Epidermal melanocyte (primary cell): Measurements from ENCODE around the gene SPIC.
"Not testable (repeated sequence)": the region's sequence is repeated elsewhere in the genome, so short reads cannot be mapped to it uniquely, and the experiment has no call there.

Experiments
- DNase-seq: peaks from one replicate; pipeline ENCODE4 v3.0.0; 2011; ENCODE audit warnings: low spot score; ENCODE audit not compliant: insufficient read length

The SPIC gene

DNA sequence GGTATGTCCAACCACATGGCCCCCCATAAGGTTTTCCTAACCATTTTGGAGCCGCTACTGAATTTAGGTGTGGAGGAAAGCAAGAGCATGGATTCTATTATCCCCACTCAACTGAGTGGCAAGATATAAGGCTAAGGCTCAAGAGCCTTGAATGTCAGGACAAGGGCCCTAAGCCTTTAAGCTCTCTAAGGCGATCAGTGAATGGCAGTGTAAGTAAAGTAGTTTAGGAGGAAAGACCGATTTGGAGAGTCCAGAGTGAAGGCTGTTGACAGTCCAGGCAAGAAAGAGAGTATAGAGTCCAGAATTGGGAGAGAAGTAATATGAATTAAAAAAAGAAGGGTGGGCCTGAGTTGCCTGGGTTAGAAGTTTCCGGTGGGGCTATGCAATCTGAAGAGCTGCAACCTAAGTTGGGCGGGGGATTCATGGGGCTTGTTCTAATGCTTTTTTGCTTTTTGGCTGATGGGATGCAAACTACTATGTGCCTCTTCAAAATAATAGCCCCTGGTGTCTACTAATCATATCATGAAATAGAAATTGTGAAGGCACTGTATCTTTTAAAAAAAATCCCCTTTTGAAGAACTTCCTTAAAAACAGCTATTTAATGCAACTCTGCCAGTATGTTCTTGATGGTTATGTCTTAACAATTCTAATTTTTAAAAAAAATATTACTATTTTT, at the start of gene SPIC:
Gene SPIC (plus strand): TSS at position 626 of the 676 bp plus-strand sequence. CDS start 1,569 bp downstream, outside the sequence.
- no peak for DNase-seq

DNA sequence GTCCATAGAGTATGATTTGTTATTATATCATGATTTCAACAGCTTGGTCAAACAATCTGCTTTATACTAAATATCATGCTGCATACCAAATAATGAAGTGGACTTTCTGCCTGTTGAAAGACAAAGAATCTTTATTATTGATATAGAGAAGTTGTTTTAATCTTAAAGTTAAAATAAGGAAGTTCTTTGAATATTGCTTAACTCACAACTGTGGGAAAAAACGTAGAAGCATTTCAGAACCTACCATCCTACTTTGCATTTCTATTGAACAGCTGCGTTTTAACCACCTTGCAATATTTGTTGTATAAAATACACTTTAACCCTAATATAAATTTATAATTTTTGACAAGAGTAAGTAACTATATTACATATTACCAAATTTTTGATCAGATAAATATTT, 44.7 kb upstream of the SPIC start:
- no peak for DNase-seq

DNA sequence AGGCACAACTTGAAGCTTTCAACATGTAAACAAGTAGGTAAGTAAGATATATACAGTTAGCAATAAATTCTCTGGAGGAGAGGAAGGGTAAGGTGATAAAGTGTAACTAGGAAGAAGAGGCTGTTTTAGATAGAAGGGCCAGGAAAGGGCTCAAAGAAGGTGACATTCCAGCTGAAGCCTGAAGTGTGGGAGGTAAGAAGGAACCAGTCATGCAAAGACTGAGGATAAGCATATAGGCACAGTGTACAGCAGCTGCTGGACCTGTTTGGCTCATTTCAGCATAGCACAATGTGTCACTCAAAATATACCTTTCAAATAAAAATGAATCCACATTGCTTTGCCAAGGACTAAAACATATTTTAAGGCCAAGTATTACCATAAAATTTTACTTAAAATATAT, 39.0 kb upstream of the SPIC start:
- no peak for DNase-seq

DNA sequence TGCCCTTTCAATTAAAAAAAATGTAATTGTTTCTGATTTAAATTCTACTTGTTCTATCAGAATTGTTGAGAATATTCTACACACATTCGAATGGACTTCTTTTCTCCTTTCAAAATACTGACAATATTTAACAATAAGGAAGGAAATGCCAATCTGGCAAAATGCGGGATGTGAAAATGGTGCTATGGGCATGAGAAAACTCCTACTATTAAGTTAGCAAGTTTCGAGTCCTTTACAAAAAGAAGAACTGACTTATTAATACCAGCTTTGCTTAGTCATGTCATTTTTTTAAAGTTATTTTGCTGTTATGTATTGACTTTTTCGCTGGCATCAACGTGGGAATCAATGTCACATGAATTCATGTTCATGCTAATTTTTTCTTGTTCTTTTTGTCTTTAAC, 35.9 kb upstream of the SPIC start:
- no peak for DNase-seq

DNA sequence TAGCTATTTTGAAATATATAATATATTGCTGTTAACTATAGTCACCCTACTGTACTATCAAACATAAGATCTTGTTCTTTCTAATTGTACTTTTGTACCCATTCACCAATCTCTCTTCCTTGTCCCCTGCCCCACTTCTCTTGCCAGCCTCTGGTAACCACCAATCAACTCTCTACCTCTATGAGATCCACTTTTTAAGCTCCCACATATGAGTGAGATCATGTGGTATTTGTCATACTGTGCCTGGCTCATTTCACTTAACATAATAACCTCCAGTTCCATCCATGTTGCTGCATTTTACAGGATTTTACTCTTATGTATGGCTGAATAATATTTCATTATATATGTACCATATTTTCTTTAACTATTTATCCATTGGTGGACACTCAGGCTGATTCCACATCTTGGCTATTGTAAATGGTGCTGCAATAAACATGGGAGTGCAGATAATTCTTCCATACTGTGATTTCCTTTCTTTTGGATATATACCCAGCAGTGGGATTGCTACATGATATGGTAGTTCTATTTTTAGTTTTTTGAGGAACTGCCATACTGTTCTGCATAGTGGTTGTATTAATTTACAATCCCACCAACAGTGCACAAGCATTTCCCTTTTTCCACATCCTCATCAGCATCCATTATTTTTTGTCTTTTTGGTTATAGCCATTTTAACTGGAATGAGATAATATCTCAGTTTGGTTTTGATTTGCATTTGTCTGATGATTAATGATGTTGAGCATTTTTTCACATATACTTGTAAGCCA, 33.5 kb upstream of the SPIC start:
- DNase-seq: no peak

DNA sequence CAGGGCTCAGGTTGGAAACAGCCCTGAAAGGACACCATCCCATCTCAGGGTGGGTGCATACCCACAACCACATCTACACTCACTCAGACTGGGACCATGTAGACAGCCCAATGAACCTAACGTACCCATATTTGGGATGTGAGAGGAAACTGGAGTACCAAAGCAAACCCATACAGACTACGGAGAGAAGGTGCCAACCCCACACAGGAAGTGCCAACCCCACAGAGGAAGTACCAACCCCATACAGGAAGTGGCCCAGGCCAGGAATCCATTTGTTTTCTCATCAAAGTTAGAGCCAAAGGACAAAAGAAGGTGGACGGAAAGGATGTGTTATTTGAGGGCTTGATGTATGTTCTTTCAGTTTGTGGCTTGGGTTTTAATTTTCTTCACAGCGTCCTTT, 19.5 kb upstream of the SPIC start:
- no peak for DNase-seq

DNA sequence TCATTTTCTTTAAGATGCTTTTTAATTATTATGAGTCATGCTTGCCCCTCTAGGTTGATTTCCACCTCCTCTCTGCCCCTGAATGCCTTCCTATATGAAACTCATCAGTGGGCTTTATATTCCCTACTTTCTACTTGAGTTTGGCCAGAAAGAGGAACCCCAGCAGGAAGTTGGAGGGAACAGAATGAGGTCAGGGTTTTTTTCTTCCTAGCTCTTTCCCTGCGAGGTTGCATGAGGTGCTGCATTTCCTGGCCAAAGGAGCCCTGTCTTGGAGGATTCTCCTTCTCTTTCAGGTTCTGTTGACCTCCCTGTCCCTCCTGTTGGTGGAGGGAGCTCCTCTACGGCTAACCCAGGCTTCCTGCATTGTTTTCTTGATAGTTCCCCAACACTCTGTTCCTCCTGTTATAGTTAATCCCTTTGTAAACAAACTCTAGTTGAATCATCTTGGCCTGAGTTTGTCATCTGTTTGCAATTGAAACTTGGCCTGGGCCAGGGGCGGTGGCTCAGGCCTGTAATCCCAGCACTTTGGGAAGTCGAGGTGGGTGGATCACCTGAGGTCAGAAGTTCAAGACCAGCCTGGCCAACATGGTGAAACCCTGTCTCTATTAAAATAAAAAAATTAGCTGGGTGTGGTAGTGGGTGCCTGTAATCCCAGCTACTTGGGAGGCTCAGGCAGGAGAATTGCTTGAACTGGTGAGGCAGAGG, 15.3 kb upstream of the SPIC start:
- no peak for DNase-seq

DNA sequence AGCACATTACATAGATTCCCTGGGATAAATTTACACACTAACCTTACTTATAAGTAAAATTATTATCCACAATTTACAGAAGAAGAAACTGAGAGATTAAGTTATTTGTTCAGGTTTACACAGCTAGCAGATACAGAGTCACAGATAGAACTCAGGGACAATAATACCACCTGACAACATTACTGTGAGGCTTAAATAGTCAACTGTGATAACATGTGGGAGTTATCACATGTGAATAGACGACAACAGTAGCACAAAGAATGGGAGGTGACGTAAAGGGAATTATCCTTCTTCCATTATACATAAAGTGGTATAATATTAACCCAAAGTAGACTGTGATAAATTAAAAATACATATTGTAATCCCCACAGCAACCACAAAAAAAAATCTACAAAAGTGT, 6.2 kb upstream of the SPIC start:
- DNase-seq: no peak

DNA sequence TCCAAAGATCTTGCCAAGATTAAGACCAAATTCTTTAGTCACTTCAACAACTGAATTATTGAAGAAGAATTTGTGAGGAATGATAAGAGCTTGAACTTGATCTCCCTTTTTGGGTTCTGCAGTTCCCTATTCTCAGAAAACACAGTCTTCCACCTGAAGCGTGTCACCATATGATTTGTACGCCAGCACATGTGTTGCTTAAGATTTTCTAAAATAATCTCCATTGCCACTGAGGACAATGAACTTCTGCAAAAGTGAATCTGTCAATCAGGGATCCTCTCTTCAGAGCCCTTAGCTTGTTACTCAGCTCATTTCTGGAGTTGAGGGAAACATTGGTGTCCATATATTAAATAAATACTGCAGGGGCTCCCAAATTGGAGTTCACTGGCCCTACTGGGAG, 4.2 kb upstream of the SPIC start:
- no peak for DNase-seq

DNA sequence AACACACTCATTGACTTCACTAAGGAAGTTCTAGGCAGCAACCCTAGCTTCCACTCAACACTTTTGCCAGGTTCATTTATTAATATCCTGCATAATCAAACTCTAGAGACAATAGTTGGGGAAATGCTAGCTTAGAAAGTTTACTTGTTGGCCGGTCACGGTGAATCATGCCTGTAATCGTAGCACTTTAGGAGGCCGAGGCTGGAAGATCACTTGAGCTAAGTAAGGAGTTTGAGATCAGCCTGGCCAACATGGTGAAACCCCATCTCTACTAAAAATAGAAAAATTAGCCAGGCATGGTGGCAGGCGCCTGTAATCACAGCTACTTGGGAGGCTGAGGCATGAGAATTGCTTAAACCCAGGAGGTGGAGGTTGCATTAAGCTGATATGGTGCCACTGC, 3.3 kb upstream of the SPIC start:
- not testable (repeated sequence) for DNase-seq

DNA sequence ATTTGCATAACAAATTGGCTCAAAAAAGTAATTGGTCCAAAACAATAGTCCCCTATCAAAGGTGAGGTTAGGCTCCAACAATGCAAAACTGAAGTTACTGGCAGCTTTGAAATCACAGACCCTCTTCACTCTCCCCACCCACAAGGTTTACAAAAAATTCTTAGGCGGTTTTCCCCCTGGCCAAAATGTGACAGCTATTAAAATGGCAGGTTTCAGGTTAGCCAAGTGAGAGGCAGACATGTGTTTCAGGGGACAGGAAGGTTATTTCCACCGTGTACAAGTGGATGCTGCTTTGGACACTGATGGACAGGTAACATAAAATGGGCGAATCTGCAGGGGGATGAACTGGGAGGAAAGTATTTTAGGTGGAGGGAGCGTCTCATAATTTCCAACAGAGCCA, 888 bp upstream of the SPIC start:
- no peak for DNase-seq

DNA sequence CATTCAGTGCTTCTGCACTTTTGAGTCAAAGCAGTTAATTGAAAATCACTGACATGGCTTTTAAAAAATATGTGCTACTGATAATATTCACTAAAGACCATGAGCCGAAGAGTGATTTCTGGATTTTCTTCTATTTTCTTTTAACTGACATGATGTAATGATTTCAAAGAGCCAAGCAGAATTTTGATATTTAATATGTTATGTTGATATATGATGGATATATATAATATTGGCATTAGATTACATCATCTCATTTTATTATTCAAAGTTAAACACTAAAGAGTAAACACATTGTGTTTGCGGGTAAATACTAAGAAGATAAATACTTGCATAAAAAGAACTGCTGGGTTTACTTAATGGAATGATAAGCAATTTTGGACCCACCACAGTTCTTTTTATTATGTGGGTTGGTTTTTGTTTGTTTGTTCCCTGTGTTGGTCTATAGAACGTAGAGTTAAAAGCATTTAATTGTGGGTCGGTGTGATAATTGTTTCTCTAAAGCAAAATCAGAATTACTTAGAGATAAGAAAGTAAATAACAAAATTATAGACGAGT, 692 bp downstream of the SPIC start:
- no peak for DNase-seq

DNA sequence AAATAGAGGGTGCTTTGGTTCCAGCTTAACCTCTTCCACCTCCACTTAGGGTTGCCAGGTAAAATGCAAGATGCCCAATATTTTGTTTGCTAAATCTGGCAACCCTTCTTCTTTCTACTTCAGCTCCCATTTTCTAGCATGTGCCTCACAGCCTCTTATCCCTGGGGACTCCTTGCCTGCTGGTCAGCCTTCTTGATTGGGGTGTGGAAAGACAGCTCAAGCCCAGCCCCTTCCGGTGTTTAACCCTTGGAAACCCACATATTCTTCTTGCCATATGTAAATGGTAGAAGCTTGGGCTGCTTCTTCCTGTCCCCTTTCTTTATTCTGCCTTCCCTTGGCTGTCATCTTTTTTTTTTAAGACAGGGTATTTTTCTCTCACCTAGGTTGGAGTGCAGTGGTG, 5.7 kb downstream of the SPIC start:
- no peak for DNase-seq

DNA sequence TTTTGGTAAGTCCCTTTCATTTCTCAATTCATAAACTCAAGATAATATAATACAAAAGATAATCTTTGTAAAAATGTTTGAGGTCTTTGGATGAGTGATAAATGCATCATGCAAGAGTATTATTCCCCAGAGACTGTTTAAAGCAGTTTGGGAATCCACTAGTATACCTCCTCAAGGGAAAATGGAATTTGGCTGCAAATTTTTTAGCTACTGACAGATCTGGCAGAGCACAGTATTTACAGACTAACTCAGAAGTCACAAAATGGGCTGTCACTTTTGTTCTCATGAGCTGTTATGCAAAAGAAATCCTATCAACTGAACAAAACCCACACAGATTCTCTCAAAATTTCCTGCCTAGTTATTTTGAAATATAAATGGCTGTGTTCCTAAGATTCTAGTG, 9.9 kb downstream of the SPIC start:
- no peak for DNase-seq

DNA sequence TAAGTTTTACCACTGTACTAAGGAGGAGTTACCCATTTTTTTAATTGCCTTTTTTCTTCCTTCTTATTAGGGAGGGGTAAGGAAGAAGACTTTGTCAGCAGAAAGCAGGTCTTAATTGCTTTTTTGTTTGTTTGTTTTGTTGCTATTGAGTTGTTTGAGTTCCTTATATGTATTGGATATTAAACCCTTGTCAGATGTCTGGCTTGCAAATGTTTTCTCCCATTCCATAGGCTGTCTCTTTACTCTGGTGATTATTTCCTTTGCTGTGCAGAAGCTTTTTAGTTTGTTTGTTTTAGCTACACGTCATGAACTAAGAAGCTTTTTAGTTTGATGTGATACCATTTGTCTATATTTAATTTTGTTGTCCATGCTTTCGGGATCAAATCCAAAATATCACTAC, 13.3 kb downstream of the SPIC start:
- no peak for DNase-seq

DNA sequence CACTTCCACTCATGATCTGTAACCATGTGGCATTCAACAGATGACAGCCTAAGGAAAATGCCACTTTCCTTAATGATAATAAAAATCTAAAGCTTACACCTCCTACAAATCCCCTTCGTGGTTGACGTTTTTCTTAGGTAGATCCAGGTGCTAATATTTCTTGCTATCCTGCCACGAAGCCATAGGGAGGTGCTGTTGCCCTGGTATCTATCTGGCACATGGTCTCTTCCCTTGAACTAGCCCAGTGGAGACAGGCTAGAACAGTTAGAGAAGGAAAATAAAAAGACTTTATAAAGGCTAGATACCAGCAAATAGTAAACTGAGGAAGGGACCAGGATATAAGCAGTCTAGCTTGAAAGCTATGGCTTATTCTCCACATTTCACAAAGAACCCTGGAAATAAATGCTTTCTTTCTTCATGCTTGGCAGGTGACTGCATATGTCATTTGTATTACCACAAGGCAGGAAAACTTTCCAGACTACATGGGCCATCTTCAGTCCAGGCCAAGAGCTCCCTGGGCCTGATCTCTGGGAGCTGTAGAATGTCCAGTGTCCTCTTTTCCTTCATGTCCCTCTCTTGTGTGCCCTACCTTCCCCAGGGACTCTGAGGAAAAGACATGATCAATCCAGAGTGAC, 15.3 kb downstream of the SPIC start:
- DNase-seq: no peak

DNA sequence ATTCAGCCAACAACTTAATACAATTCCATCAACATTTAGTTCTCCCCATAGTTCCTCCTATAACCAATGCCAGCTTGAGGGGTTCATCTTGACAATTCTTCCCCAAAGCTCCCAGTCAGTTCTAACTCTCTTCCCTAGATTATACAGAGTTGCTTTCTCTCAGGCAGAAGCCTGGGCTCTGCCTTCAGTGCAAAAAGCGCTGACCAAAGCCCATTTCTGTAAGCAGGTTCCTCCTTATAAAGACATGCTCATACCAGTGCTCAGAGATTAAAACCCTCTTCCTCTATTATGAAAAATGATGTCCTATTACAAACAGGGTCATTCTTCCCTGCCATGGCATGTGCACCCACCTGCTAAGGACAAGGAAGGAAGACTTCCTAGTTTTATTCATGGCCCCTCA, 16.2 kb downstream of the SPIC start:
- DNase-seq: no peak

DNA sequence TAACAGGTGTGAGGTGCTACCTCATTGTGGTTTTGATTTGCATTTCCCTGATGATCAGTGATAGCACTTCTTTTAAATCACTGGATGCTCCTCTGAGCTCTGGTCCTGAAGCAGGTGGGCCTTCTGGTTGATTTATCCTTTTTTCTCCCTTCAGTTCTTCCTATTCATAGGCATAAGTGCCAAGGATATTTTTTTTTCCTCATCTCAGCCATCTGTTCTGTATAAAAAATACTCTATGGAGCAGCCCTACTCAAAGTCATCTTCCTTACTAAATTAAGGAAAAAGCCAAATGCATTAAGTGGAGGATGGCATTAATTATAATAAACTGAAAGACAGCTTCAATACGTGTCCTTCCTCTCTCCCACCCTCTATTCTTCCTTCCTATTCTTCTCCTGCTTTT, 18.4 kb downstream of the SPIC start:
- DNase-seq: no peak

DNA sequence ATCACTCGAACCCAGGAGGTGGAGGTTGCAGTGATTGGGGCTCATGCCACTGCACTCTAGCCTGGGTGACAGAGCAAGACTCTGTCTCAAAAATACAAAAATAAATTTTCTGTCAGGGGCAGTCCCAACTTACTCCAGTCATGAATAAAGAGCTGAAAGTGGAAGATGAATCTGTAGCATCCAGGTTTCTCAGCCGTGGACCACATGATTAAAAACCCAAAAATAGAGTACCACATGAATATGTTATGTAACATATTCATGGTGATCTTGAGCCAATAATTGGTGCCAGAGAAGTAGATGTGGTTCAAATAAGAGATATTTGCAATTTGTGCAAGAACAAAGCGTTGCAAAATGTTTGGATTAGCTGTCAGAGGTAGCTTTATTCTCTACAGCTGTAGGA, 23.1 kb downstream of the SPIC start:
- no peak for DNase-seq

DNA sequence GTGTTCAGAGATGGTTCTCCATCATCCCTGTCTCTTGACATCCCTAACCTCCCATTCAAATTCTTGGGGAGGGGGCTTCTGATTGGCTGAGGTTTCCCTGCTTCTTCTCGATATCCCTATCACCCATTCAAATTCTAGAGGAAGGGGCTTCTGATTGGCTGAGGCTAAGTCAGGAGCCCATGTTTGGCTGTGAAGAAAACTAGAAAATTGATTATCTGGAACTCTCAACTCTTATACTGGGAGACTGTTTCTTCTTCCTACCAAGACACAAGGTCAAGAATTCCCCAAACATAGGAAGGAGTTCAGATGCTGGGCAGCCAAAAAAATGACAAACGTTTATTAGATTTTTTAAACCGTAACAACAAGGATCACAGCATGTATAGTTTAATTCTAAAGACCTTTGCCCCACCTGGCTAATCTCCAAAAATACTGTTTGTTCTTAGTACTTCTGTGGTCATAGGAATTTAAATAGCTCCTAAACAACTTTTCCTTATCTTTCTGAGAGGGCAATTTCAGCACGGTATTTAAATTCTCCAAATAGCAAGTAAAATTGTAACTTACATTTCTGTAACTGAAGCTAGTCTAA, 26.4 kb downstream of the SPIC start:
- DNase-seq: no peak

DNA sequence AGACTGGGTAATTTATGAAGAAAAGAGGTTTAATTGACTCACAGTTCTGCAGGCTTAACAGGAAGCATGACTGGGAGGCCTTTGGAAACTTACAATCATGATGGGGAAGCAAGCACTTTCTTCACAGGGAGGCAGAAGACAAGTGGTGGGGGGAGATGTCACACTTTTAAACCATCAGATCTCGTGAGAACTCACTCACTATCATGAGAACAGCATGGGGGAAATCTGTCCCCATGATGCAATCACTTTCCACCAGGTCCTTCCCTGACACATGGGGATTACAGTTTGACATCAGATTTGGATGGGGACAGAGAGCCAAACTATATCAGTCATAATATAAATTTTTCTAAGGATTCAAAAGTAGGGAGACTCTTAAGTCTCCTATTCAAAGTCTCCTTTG, 46.0 kb downstream of the SPIC start:
- no peak for DNase-seq
